ENCODE results near the gene STK38. TPM values are rescaled to one million over a fixed set of nuclear protein-coding genes. Genes with fewer than 3 reads are reported as not detected.

STK38 gene
- total and polyA plus RNA-seq, 9 of the 15 experiments (the other 6 are each of a cell fraction or from before 2014, with no cell fraction given), result 5.7 to 28.7 (median 19.5) TPM

- intact Hi-C loops (cut with micrococcal nuclease), result no loop called here
- H3K36me3 ChIP-seq (ENCODE audit: control insufficient read depth, insufficient read depth, low read length), result no peaks in the 10 kb centered on the region
- ChIA-PET POLR2A (interaction anchor here (0.6 to 2.0 kb wide), 6 partner anchors 9 to 35 kb away, joined by 3 to 13 read pairs (median 4); no protein-coding TSS in a partner anchor), CTCF (ENCODE audit: low intra/inter-chr PET ratio) (no interaction called here)
- no peak overlapping the region for H3K9ac ChIP-seq (ENCODE audit: insufficient read depth in 1 of 2, low read depth in 2 of 2, low read length in 2 of 2)
- H3K27ac ChIP-seq (ENCODE audit: extremely low read depth, low read depth, low read length), result no peak overlapping the region
- peak overlapping the region; percentile 49; the same call in 1 of the 2 replicates for H2AFZ ChIP-seq (ENCODE audit: low read depth, low read length)
- no peak for TF ChIP-seq IFI16 (CRISPR knock-in tag; IDR thresholded peaks at IDR 0.05)
- no peak for TF ChIP-seq GATA2 (CRISPR knock-in tag; IDR thresholded peaks at IDR 0.05)
- no peak for TF ChIP-seq LARP7 (IDR thresholded peaks at IDR 0.05)
- peak in 1 of 3 experiments; percentile 25; a peak in 1 of 6 replicates for TF ChIP-seq CTCF (IDR thresholded peaks at IDR 0.05 in 2 of 3, conservative IDR thresholded peaks at IDR 0.05 in 1 of 3; ENCODE audit: insufficient read depth in 2 of 3, low read depth in 1 of 3, low read length in 3 of 3)
- no peak for TF ChIP-seq CHAMP1 (IDR thresholded peaks at IDR 0.05)
- TF ChIP-seq ZNF143 (CRISPR knock-in tag; IDR thresholded peaks at IDR 0.05), result no peak
- TF ChIP-seq SRSF7 (optimal IDR thresholded peaks at IDR 0.05; ENCODE audit: low read depth, low read length), result no peak
- TF ChIP-seq HDAC8 (tag; IDR thresholded peaks at IDR 0.05), result no peak
- no peaks in the 10 kb centered on the region for H4K20me1 ChIP-seq (replicated peaks; ENCODE audit: control insufficient read depth, insufficient read depth, low read length)
- DNase-seq (ENCODE audit: extremely low read depth in 1 of 4, low spot score in 3 of 4) (no peak), FAIRE-seq (no peak), ATAC-seq (peak; percentile 59)
- in situ Hi-C loops (cut with MboI), result no loop called here
- BruUV-seq (replicated peaks), result no TSS peak
- no peak overlapping the region for H3K4me2 ChIP-seq (ENCODE audit: insufficient read depth, low read length)
- H3K4me1 ChIP-seq (replicated peaks in 1 of 2; ENCODE audit: control insufficient read depth in 2 of 2, insufficient read depth in 2 of 2, low read length in 2 of 2), result no peaks in the 10 kb centered on the region; a peak in 2 of 5 replicates
- H3K9me3 ChIP-seq (replicated peaks; ENCODE audit: control insufficient read depth, insufficient read depth, low read depth, low read length), result no peaks in the 10 kb centered on the region
- H3K4me3 ChIP-seq, result no peak overlapping the region
- no peaks in the 10 kb centered on the region for H3K9me1 ChIP-seq (ENCODE audit: control insufficient read depth, insufficient read depth, low read length)
- H3K79me2 ChIP-seq (ENCODE audit: control insufficient read depth, insufficient read depth, low read length), result no peaks in the 10 kb centered on the region
- no peaks in the 10 kb centered on the region for H3K27me3 ChIP-seq (ENCODE audit: control insufficient read depth in 2 of 2, insufficient read depth in 2 of 2, low read length in 2 of 2)
- WGBS (ENCODE audit: insufficient coverage, low coverage, missing lambda C conversion rate), result 48% methylated on average over 4 of the region's 4 CpGs
These were observed 13.5 kb upstream of the STK38 start for GRCh38 chr6:36560822-36561221.

Measured in K562 (cell line).